ES-I3 (cell line): ENCODE data around the gene BMX.

Source experiments
- H3K36me3 ChIP-seq: 2 replicates; pipeline ENCODE4 v1.6.1; 2013; ENCODE audit warnings: mild to moderate bottlenecking, low read length, control low read depth, moderate library complexity; ENCODE audit not compliant: insufficient read depth
- H3K4me1 ChIP-seq: 2 replicates; pipeline ENCODE4 v1.6.1; 2013; ENCODE audit warnings: mild to moderate bottlenecking, control low read depth, low read length; ENCODE audit not compliant: insufficient read depth
- H3K9ac ChIP-seq: 2 replicates; pipeline ENCODE4 v1.6.1; 2013; ENCODE audit warnings: low read depth, mild to moderate bottlenecking, low read length, moderate library complexity
- H3K9me3 ChIP-seq: 2 replicates; pipeline ENCODE4 v1.6.1; 2013; ENCODE audit warnings: mild to moderate bottlenecking, low read length, moderate library complexity; ENCODE audit not compliant: control insufficient read depth, insufficient read depth

Gene BMX

DNA sequence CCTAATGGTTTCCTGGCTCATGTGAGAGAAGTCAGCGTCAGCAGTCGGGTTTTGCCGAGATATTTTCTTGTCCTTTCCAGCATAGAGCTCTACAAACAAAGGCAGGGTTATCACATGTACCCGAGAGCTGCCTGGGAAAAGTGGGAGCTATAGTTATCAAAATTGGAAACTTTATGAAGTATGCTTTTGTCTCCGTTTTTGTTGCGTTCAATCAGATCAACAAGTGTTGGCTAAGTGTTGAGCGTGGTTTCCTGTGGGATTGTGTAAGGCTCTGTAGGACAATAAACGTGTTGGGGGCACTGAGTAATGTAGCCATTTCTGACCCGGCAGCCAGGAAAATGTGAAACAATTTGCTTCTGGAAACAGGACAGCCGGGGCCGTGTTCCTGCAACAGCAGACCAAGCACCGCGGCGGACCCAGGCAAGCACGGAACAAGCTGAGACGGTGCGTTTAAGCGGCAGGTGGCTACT lies at the start of gene BMX:
BMX (plus strand) TSS at position 311 of the 470 bp plus-strand sequence. CDS start 7,547 bp downstream, outside the sequence.
- Histone ChIP-seq H3K9ac (no peak within 1 kb of the TSS), H3K4me1 (no peaks in the 10 kb centered on the region; the same call in 1 of the 2 replicates), H3K9me3 (no peaks in the 10 kb centered on the region), H3K36me3 (no peaks in the 10 kb centered on the region)

GRCh38 chrX:15451913-15452312 lies 48.7 kb upstream of the BMX start:
- no peak overlapping the region for H3K9ac ChIP-seq
- no peaks in the 10 kb centered on the region for H3K4me1 ChIP-seq
- no peaks in the 10 kb centered on the region; the same call in none of the 2 replicates for H3K36me3 ChIP-seq
- H3K9me3 ChIP-seq = no peaks in the 10 kb centered on the region

DNA sequence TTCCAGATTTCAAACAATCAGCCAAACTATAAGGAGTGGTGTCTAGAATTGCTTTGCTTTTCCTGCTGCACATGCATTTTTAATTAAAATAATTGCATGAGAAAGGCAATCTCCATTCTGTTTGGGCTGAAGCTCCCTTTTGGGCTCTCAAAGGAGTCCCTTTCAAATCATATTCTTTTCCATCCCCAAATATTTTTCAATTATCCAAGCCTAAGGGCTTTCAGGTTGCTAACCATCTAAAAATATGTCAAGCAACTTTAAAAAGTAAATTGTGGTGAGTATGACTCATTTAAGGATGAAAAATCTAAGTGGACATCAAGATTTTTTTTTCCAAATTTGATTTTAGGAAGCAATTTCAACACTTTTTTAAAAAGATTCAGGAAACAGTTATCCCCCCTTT lies 35.9 kb upstream of the BMX start:
- H3K36me3 ChIP-seq = no peaks in the 10 kb centered on the region
- no peak overlapping the region for H3K9ac ChIP-seq
- H3K9me3 ChIP-seq = no peaks in the 10 kb centered on the region
- H3K4me1 ChIP-seq = peaks cover 11% of the 10 kb centered on the region; the same call in 1 of the 2 replicates

DNA sequence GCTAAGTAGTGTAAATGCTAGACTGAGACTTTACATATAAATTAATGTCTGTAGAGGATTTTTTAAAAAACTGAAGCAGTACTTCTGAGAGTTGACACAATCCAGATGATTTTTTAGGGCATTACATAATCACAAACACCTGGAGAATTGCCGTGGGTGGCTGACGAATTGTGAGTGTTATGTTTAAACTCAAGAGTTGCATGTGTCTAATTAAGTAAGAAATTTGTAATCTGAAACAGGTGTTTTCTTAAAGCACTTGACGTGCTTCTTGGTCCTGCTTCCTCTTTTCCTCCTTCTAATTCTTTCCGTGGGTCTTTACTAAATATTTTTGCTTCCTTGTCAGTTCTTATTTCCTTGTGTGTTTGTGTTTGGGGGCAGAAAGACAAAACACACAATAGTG lies 35.3 kb upstream of the BMX start:
- no peaks in the 10 kb centered on the region for H3K36me3 ChIP-seq
- H3K4me1 ChIP-seq = peaks cover 11% of the 10 kb centered on the region; the same call in 1 of the 2 replicates
- H3K9ac ChIP-seq = no peak overlapping the region
- H3K9me3 ChIP-seq = no peaks in the 10 kb centered on the region

GRCh38 chrX:15465896-15466651 lies 34.5 kb upstream of the BMX start:
- no peaks in the 10 kb centered on the region for H3K36me3 ChIP-seq
- no peak overlapping the region for H3K9ac ChIP-seq
- H3K9me3 ChIP-seq = no peaks in the 10 kb centered on the region
- peaks cover 11% of the 10 kb centered on the region; the same call in 1 of the 2 replicates for H3K4me1 ChIP-seq

DNA sequence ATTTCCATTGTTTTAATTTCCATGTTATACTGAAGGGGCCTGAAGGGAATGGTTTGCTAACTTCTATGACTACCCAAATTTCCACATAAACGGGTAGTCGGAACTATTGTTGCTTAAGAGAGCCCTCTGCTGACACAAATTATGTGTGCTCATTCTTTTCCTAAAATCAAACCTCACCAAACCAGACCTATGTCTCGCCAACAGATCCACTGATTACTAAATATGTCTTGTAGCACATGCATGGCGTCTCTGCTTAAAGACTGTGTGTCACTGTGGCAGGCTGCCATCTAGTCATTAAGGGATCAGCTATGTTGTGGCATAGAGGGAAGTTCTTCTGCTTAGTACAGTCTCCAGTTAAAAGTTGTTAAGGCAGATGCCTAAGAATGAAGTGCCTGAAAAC lies 32.6 kb upstream of the BMX start:
- H3K36me3 ChIP-seq = no peaks in the 10 kb centered on the region
- no peak overlapping the region for H3K9ac ChIP-seq
- H3K4me1 ChIP-seq = peaks cover 11% of the 10 kb centered on the region; the same call in 1 of the 2 replicates
- no peaks in the 10 kb centered on the region for H3K9me3 ChIP-seq

- H3K9ac ChIP-seq = no peak overlapping the region
- no peaks in the 10 kb centered on the region for H3K9me3 ChIP-seq
- no peaks in the 10 kb centered on the region for H3K36me3 ChIP-seq
- H3K4me1 ChIP-seq = peaks cover 7% of the 10 kb centered on the region; the same call in 1 of the 2 replicates
Observed at GRCh38 chrX:15469613-15470012, 31.0 kb upstream of the BMX start.

- Histone ChIP-seq H3K9me3 (no peaks in the 10 kb centered on the region), H3K4me1 (peaks cover 9% of the 10 kb centered on the region), H3K9ac (no peak overlapping the region), H3K36me3 (no peaks in the 10 kb centered on the region)
Observed at GRCh38 chrX:15471028-15471427, 29.6 kb upstream of the BMX start.

- H3K4me1 ChIP-seq = peaks cover 9% of the 10 kb centered on the region
- H3K36me3 ChIP-seq = no peaks in the 10 kb centered on the region
- H3K9ac ChIP-seq = no peak overlapping the region
- H3K9me3 ChIP-seq = no peaks in the 10 kb centered on the region
Observed at GRCh38 chrX:15472531-15472930, 28.1 kb upstream of the BMX start.

GRCh38 chrX:15474028-15474427 lies 26.6 kb upstream of the BMX start:
- Histone ChIP-seq H3K9me3 (no peaks in the 10 kb centered on the region), H3K9ac (no peak overlapping the region), H3K36me3 (no peaks in the 10 kb centered on the region)

DNA sequence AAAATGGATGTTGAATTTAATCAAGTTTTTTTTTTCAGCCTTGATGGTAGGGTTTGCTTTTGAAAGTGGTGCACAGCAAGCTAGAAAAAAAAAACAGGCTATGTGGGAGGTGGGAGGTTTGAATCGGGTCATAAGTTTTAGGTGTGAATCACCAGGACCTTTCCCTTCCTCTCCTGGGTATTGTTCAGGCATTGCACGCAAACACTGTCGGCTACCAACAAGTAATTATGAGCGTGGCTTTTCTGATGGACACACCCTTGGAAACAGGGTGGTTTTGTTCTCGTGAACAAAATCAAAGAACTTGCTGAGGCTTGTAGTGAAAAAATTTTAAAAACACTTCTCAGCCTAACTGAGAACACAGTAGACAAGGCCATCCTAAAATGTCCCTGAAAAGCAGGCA lies 25.6 kb upstream of the BMX start:
- no peaks in the 10 kb centered on the region for H3K36me3 ChIP-seq
- no peaks in the 10 kb centered on the region for H3K9me3 ChIP-seq
- H3K4me1 ChIP-seq = peaks cover 9% of the 10 kb centered on the region
- no peak overlapping the region for H3K9ac ChIP-seq

More at GRCh38 chrX:15474028-15474427, 26.6 kb upstream of the BMX start:
- peaks cover 9% of the 10 kb centered on the region for H3K4me1 ChIP-seq

GRCh38 chrX:15475486-15475885 lies 25.1 kb upstream of the BMX start:
- H3K9ac ChIP-seq = no peak overlapping the region
- no peaks in the 10 kb centered on the region for H3K36me3 ChIP-seq
- H3K9me3 ChIP-seq = no peaks in the 10 kb centered on the region
- peaks cover 9% of the 10 kb centered on the region for H3K4me1 ChIP-seq

DNA sequence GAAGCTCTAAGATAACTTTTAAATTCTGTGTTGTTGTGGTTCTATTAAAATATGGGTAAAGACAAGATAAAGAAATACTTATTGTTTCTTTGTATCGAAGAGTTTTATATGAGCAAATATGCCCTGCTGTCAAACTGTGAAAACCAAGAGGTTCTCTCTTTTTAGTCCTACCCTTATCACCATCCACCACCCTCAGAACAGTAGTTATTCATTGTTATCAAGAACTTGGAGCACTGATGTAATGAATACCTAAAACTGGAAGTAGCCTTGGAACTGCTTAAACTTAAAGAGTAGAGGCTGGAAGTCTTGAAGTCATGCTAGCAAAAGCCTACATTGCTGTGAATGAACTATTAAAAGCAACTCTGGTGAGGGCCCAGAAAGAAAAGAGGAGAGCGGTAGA lies 16.7 kb upstream of the BMX start:
- Histone ChIP-seq H3K36me3 (no peaks in the 10 kb centered on the region), H3K4me1 (no peaks in the 10 kb centered on the region), H3K9me3 (no peaks in the 10 kb centered on the region), H3K9ac (no peak overlapping the region)

DNA sequence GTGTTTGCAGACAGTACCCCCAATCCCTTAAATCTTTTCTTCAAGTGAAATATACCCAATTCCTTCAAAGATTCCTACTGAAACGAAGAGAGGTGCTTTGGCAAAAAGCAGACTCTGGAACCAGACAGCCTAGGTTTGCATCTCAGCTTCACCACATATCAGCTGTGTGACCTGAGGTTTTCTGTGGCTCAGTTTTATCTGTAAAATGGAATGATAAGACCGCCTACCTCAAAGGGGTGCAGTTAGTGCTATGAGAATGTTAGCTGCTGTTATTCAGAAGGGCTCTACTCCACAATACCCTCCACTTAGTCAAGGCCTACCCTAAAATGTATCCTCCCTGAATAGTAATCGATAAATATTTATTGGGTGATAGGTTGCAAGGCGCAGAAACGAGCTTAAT lies 8.1 kb upstream of the BMX start:
- Histone ChIP-seq H3K4me1 (peaks cover 10% of the 10 kb centered on the region; the same call in 1 of the 2 replicates), H3K36me3 (no peaks in the 10 kb centered on the region), H3K9me3 (no peaks in the 10 kb centered on the region), H3K9ac (peak overlapping the region; percentile 74)
